ENCODE measurements around the gene LPIN3. TPM values are rescaled to one million over a fixed set of nuclear protein-coding genes. Genes with fewer than 3 reads are reported as not detected.

The LPIN3 gene
- total and polyA plus RNA-seq, 2 experiments from 2014 or later = 18.1 to 22.4 TPM

DNA sequence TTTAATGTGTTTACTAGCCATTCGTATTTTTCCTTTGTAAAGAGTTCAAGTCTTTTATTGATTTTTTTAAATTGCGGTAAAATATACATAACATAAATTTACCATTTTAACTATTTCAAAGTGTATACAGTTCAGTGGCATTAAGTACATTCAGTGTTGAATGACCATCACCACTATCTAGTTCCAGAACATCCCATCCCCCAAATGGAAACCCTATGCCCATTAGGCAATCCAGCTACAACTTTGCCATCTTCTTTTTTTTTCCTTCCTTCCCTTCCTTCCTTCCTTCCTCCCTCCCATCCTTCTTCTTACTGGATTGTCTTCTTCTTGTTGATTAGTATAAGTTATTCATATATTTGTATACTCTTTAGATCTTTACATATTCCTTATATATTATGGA lies 8.6 kb downstream of the LPIN3 start:
- Histone ChIP-seq H3K9me3 (ENCODE audit: low read depth) (no peaks in the 10 kb centered on the region), H4K20me1 (ENCODE audit: insufficient read depth, poor library complexity, severe bottlenecking) (no peaks in the 10 kb centered on the region), H3K4me3 (no peak overlapping the region), H3K27ac (no peak overlapping the region), H3K27me3 (no peaks in the 10 kb centered on the region), H3K9me2 (replicated peaks; ENCODE audit: insufficient read depth) (no peaks in the 10 kb centered on the region), H3K4me2 (no peak overlapping the region), H3K36me3 (replicated peaks; ENCODE audit: insufficient read depth, low read depth) (no peaks in the 10 kb centered on the region), H2AFZ (no peak overlapping the region), H3K4me1 (ENCODE audit: insufficient read depth) (peaks cover 5% of the 10 kb centered on the region), H3K79me2 (no peaks in the 10 kb centered on the region)
- TF ChIP-seq CTCF (IDR thresholded peaks at IDR 0.05; ENCODE audit: poor library complexity) = no peak
- no peak for TF ChIP-seq EZH2 (IDR thresholded peaks at IDR 0.05; ENCODE audit: borderline replicate concordance)
- no peak for TF ChIP-seq EZH2phosphoT487 (IDR thresholded peaks at IDR 0.05; ENCODE audit: low read depth, severe bottlenecking, unreplicated experiment)
- DNase-seq (ENCODE audit: low spot score) = no peak
- 82% methylated on average over 2 of the region's 2 CpGs for WGBS (ENCODE audit: low lambda C conversion rate, missing lambda C conversion rate)

DNA sequence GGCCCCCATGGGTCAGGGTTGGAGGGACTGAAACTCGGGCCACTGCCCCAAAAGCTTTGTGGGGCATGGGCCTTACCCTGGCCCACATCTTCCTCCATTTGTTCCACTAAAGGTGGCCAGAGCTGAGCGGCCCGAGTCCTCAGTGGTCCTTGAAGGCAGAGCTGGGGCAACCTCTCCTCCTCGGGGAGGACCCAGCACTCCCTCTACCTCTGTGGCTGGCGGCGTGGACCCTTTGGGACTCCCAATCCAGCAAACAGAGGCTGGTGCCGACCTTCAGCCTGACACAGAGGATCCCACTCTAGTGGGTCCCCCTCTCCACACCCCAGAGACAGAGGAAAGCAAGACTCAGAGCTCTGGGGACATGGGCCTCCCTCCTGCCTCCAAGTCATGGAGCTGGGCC lies 9.3 kb downstream of the LPIN3 start:
- 92% methylated on average over 7 of the region's 7 CpGs for WGBS (ENCODE audit: low lambda C conversion rate, missing lambda C conversion rate)
- Histone ChIP-seq H3K9me3 (ENCODE audit: low read depth) (no peaks in the 10 kb centered on the region), H3K9me2 (replicated peaks; ENCODE audit: insufficient read depth) (no peaks in the 10 kb centered on the region), H3K4me3 (no peak overlapping the region), H3K4me2 (no peak overlapping the region), H3K27me3 (no peaks in the 10 kb centered on the region), H3K79me2 (no peaks in the 10 kb centered on the region), H3K36me3 (replicated peaks; ENCODE audit: insufficient read depth, low read depth) (no peaks in the 10 kb centered on the region), H4K20me1 (ENCODE audit: insufficient read depth, poor library complexity, severe bottlenecking) (no peaks in the 10 kb centered on the region), H2AFZ (no peak overlapping the region), H3K27ac (no peak overlapping the region), H3K4me1 (ENCODE audit: insufficient read depth) (peaks cover 5% of the 10 kb centered on the region)
- no peak for DNase-seq (ENCODE audit: low spot score)
- TF ChIP-seq CTCF (IDR thresholded peaks at IDR 0.05; ENCODE audit: poor library complexity) = no peak
- TF ChIP-seq EZH2phosphoT487 (IDR thresholded peaks at IDR 0.05; ENCODE audit: low read depth, severe bottlenecking, unreplicated experiment) = no peak
- TF ChIP-seq EZH2 (IDR thresholded peaks at IDR 0.05; ENCODE audit: borderline replicate concordance) = no peak

DNA sequence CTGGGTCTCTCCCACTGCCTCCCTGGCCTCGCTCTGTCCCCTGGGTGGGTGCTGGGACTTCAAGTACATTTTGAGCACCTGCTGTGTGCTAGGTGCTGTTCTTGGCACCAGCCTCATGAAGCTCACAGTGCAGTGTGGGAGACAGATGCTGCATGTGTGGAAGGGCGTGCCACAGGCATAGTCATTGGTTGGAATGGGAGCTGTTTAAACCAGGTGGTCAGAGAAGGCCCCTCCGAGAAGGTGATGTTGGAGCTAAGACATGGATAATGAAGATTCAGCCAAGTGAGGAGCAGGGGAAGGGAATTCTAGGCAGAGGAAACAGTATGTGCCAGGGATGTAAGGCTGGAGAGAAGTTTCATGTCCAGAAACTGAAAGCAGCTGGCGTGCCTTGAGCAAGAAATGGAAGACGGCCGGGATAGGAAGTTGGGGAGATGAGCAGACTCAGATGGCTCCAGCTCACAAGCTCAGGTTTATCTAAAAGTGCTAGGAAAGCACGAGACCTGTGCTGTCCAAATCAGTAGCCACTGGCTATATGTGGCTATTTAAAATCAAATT lies 9.9 kb downstream of the LPIN3 start:
- Histone ChIP-seq H3K79me2 (no peaks in the 10 kb centered on the region), H3K4me2 (no peak overlapping the region), H3K27me3 (no peaks in the 10 kb centered on the region), H2AFZ (no peak overlapping the region), H3K27ac (no peak overlapping the region), H3K36me3 (replicated peaks; ENCODE audit: insufficient read depth, low read depth) (no peaks in the 10 kb centered on the region), H3K9me2 (replicated peaks; ENCODE audit: insufficient read depth) (no peaks in the 10 kb centered on the region), H3K4me3 (no peak overlapping the region), H3K9me3 (ENCODE audit: low read depth) (no peaks in the 10 kb centered on the region), H3K4me1 (ENCODE audit: insufficient read depth) (peaks cover 5% of the 10 kb centered on the region), H4K20me1 (ENCODE audit: insufficient read depth, poor library complexity, severe bottlenecking) (no peaks in the 10 kb centered on the region)
- no peak for DNase-seq (ENCODE audit: low spot score)
- WGBS (ENCODE audit: low lambda C conversion rate, missing lambda C conversion rate) = 82% methylated on average over 7 of the region's 7 CpGs
- TF ChIP-seq CTCF (IDR thresholded peaks at IDR 0.05; ENCODE audit: poor library complexity) (no peak), EZH2 (IDR thresholded peaks at IDR 0.05; ENCODE audit: borderline replicate concordance) (no peak), EZH2phosphoT487 (IDR thresholded peaks at IDR 0.05; ENCODE audit: low read depth, severe bottlenecking, unreplicated experiment) (no peak)

Data from hepatocyte (in vitro differentiated cells).